Sigmoid colon (tissue), 7 donors: ENCODE data around the gene IMMP2L. TPM values are rescaled to one million over a fixed set of nuclear protein-coding genes. Genes with fewer than 3 reads are reported as not detected.
A peak's percentile ranks its signal among the peaks of the same experiment; 100 is the strongest.

ENCODE experiments used
- DNase-seq: peaks from one replicate; pipeline ENCODE4 v3.0.0-alpha.2; 2019
- H3K27ac ChIP-seq, 4 donors: fragments of 200-600 bp; sonication (generic); one replicate each; pipeline ENCODE4 v1.5.1; 2016 to 2019; ENCODE audit warnings: mild to moderate bottlenecking in 1 of 4
- H3K27me3 ChIP-seq, 3 donors: fragments of 200-600 bp; sonication (generic); one replicate each; pipeline ENCODE4 v1.5.1; 2019; ENCODE audit warnings: mild to moderate bottlenecking in 1 of 3
- H3K36me3 ChIP-seq, 4 donors: fragments of 200-600 bp; sonication (generic); one replicate each; pipeline ENCODE4 v1.5.1; 2016 to 2019
- H3K4me1 ChIP-seq, 4 donors: fragments of 200-600 bp; sonication (generic); one replicate each; pipeline ENCODE4 v1.5.1; 2017 to 2019
- H3K4me3 ChIP-seq, 4 donors: fragments of 200-600 bp; sonication (generic); one replicate each; pipeline ENCODE4 v1.5.1; 2017 to 2019; ENCODE audit warnings: mild to moderate bottlenecking in 2 of 4, moderate library complexity in 1 of 4
- H3K9me3 ChIP-seq, 4 donors: fragments of 200-600 bp in 3 of 4; sonication (generic) in 3 of 4; one replicate each; pipeline versions ENCODE4 v1.5.1 to v1.6.1; 2013 to 2019
- EP300 ChIP-seq, 4 donors: sonication (generic); formaldehyde crosslinking; IDR thresholded peaks; one replicate each; pipeline ENCODE4 v1.6.1; 2017; ENCODE audit warnings: antibody characterized with exemption in 4 of 4
- POLR2A ChIP-seq, 2 donors: fragments of 450-650 bp; IDR thresholded peaks; one replicate each; pipeline ENCODE4 v1.6.1; 2016; ENCODE audit warnings: antibody characterized with exemption in 2 of 2, mild to moderate bottlenecking in 2 of 2, moderate library complexity in 2 of 2
- POLR2AphosphoS5 ChIP-seq, 4 donors: sonication (generic); formaldehyde crosslinking; IDR thresholded peaks; one replicate each; pipeline ENCODE4 v1.6.1; 2017; ENCODE audit warnings: antibody characterized with exemption in 4 of 4
- WGBS, 2 donors: extraction: QIAGEN DNeasy Blood & Tissue Kit; methylation state at CpG; one replicate each; pipeline ENCODE4 v1.1.7; 2013; 5-methylcytosine and 5-hydroxymethylcytosine counted together
- intact Hi-C: fragments of 100-400 bp; cut with DNase I; formaldehyde crosslinking; loops from one replicate; pipeline ENCODE4 v1.15.1; 2023
- polyA plus RNA-seq, 3 donors: library from polyadenylated mRNA; stranded (reverse); fragments of 200-250 nt; gene quantifications; one replicate each; pipeline ENCODE4 v1.2.3, GENCODE V29; 2013
- total RNA-seq, 4 donors: library from RNA; depleted of rRNA; stranded (reverse); fragments of >200 nt; gene quantifications; one replicate each; pipeline ENCODE4 v1.1.0, GENCODE V29; 2016
- TF ChIP-seq, protein P1 (sequence below), 4 experiments: fragments of 450-650 bp in 3 of 4; fragments of 200-600 bp in 1 of 4; IDR thresholded peaks; one replicate each; pipeline ENCODE4 v1.5.1; 2016 to 2019; ENCODE audit warnings: antibody characterized with exemption in 4 of 4, mild to moderate bottlenecking in 3 of 4, moderate library complexity in 2 of 4
- donor health status: healthy with polysubstance abuse.
- donor health status: Bipolar disorder and iron deficiency.
- donor health status: healthy.

Gene IMMP2L
- total and polyA plus RNA-seq, 7 donors: 2.5 to 57.9 (median 18.5) TPM

DNA sequence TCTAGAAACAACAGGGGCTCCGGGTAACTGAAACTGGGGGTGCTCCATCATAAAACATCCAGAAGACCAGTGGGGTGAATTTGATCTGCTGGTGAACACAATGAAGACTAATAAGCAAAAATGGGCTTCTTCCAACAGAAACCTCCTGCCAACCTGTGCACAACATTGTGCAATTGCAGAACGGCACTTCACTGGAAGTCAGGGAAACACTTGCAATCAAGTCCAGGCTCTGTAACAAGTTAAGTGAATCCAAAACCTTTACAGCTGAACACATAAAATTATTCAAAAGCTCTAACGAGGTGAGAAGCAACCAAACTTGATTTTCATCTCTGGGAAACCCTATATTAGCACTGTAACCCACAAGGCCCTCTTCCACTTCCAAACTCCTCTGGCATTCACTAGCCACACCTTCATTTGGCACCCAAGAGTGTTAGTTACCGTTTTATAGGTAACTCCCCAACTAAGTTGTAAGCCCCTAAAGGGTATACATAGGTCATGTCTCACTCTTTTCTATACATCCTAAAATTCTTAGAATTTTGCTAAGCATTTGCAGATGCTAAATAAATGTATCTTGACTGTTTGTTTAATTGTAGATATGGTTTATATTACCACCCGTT lies 22.0 kb downstream of the IMMP2L start:
- Histone ChIP-seq H3K27ac (no peak overlapping the region), H3K9me3 (no peaks in the 10 kb centered on the region), H3K4me1 (no peaks in the 10 kb centered on the region), H3K36me3 (no peaks in the 10 kb centered on the region), H3K4me3 (no peak overlapping the region), H3K27me3 (no peaks in the 10 kb centered on the region)
- WGBS, 2 donors: 86 to 89% methylated on average over 5 of the region's 5 CpGs
- intact Hi-C loops: no loop called here
- TF ChIP-seq, protein P1, sequence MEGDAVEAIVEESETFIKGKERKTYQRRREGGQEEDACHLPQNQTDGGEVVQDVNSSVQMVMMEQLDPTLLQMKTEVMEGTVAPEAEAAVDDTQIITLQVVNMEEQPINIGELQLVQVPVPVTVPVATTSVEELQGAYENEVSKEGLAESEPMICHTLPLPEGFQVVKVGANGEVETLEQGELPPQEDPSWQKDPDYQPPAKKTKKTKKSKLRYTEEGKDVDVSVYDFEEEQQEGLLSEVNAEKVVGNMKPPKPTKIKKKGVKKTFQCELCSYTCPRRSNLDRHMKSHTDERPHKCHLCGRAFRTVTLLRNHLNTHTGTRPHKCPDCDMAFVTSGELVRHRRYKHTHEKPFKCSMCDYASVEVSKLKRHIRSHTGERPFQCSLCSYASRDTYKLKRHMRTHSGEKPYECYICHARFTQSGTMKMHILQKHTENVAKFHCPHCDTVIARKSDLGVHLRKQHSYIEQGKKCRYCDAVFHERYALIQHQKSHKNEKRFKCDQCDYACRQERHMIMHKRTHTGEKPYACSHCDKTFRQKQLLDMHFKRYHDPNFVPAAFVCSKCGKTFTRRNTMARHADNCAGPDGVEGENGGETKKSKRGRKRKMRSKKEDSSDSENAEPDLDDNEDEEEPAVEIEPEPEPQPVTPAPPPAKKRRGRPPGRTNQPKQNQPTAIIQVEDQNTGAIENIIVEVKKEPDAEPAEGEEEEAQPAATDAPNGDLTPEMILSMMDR (IDR thresholded peaks at IDR 0.05): no peak
- TF ChIP-seq EP300 (IDR thresholded peaks at IDR 0.05): no peak
- TF ChIP-seq POLR2A (IDR thresholded peaks at IDR 0.05): no peak
- no peak for TF ChIP-seq POLR2AphosphoS5 (IDR thresholded peaks at IDR 0.05)
- DNase-seq: no peak

DNA sequence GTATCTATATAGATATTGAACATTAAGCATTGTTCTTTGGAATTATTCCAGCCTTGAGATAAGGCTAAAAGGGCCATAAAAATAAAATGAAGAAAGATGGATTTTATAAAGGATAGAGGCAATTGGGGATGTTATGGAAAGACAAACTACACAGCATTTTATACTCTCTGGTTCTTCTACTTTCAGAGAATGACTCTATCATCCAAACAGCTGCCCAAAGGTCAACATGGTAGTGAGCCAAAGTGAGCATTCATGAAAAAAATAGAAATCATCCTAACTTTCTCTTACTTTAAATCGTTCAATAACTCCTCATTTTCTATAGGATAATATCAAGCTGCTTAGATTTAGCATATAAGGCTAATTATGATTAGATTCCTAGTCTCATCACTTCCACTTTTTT lies 25.2 kb downstream of the IMMP2L start:
- 81 to 86% methylated on average over 1 of the region's 1 CpG for WGBS, 2 donors
- H3K4me1 ChIP-seq: peaks cover 0 to 14% (median 11%) of the 10 kb centered on the region in 4 donors
- no peak for TF ChIP-seq POLR2A (IDR thresholded peaks at IDR 0.05)
- no peak for TF ChIP-seq POLR2AphosphoS5 (IDR thresholded peaks at IDR 0.05)
- TF ChIP-seq, protein P1 (IDR thresholded peaks at IDR 0.05): no peak
- TF ChIP-seq EP300 (IDR thresholded peaks at IDR 0.05): no peak
- no peak overlapping the region for H3K27ac ChIP-seq
- H3K4me3 ChIP-seq: no peak overlapping the region
- no peak for DNase-seq
- H3K27me3 ChIP-seq: no peaks in the 10 kb centered on the region
- intact Hi-C loops: no loop called here
- H3K36me3 ChIP-seq: no peaks in the 10 kb centered on the region
- H3K9me3 ChIP-seq: no peaks in the 10 kb centered on the region

DNA sequence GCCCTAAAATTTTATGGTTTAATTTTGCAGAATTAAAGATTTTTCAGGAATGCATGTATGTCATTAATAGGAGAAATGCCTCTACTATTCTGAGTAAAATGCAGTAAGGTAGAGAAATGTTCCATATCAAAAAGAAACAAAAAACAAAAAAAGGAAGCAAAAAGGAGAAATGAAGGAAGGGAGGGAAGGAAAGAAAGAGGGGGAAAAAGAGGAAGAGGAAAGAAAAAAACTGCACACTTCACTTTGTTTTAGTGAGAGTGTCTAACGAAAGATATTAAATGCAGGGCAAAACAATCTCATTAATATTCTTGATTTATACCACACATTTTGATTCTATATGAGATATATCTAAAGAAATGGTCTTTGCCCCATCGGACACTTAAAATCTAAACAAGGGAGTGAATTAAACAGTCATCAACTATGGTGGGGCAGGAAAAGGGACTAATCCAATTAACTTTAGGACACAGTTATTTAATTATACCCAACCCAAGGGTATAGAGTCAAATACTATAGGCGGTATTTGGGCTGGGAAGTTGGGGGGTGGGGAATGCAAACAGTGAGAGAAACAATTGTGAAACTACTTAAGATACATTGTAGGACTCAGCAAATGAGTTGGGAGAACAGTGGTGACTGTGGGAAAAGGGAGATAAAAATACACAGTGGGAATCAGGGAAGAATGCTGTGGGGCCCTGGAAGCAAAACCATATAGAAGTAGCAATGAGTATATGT lies 27.0 kb downstream of the IMMP2L start:
- H3K36me3 ChIP-seq: no peaks in the 10 kb centered on the region
- H3K4me1 ChIP-seq: peaks cover 0 to 17% (median 11%) of the 10 kb centered on the region in 4 donors
- no peaks in the 10 kb centered on the region for H3K27me3 ChIP-seq
- H3K4me3 ChIP-seq: no peak overlapping the region
- TF ChIP-seq POLR2A (IDR thresholded peaks at IDR 0.05): no peak
- no peak for TF ChIP-seq POLR2AphosphoS5 (IDR thresholded peaks at IDR 0.05)
- no peak for TF ChIP-seq EP300 (IDR thresholded peaks at IDR 0.05)
- TF ChIP-seq, protein P1 (IDR thresholded peaks at IDR 0.05): no peak
- no peak overlapping the region for H3K27ac ChIP-seq
- 85 to 86% methylated on average over 3 of the region's 3 CpGs for WGBS, 2 donors
- intact Hi-C loops: no loop called here
- no peak for DNase-seq
- H3K9me3 ChIP-seq: no peaks in the 10 kb centered on the region

DNA sequence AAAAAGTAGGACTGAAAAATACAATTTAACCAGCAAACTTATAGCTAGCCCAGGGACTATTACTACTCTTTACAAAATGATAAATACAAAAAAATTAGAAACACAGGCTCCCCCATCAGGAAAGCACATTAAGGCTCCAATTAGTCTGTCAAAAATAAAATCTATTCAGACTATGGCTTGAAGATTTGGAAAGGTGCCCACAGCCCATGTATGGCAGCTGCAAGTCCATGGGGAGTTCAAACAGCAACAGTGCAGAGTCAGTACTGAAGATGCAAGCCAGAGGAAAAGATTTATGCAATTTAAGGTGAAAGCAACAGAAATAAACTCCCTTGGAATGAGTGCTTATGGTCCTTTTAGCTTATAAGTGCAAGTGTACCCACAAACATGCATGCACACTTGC lies 29.7 kb downstream of the IMMP2L start:
- Histone ChIP-seq H3K4me1 (peaks cover 0 to 34% (median 29%) of the 10 kb centered on the region in 4 donors), H3K9me3 (no peaks in the 10 kb centered on the region), H3K36me3 (no peaks in the 10 kb centered on the region), H3K4me3 (no peak overlapping the region), H3K27ac (peak overlapping the region in 1 of 4 donors; percentile 41), H3K27me3 (no peaks in the 10 kb centered on the region)
- no peak for DNase-seq
- TF ChIP-seq POLR2A (IDR thresholded peaks at IDR 0.05) (no peak), POLR2AphosphoS5 (IDR thresholded peaks at IDR 0.05) (no peak), EP300 (IDR thresholded peaks at IDR 0.05) (no peak)
- TF ChIP-seq, protein P1 (IDR thresholded peaks at IDR 0.05): no peak
- intact Hi-C loops: no loop called here
